CD14-positive monocyte (primary cell): ENCODE results near the gene SYTL5. TPM values are rescaled to one million over a fixed set of nuclear protein-coding genes. Genes with fewer than 3 reads are reported as not detected.

Source experiments
- DNase-seq, 3 donors: peaks; one replicate each; pipeline ENCODE4 v3.0.0-alpha.2; 2011 to 2022
- H2AFZ ChIP-seq: 2 replicates; pipeline ENCODE4 v1.6.0; 2012; ENCODE audit warnings: mild to moderate bottlenecking, low read depth, low read length, inconsistent platforms; ENCODE audit not compliant: insufficient read depth, poor library complexity, severe bottlenecking
- H3K27ac ChIP-seq, 2 donors: 1 replicate in 1 of 2; 2 replicates in 1 of 2; pipeline ENCODE4 v1.5.1; 2012 to 2013; ENCODE audit warnings: low read length in 2 of 2, control low read depth in 1 of 2, inconsistent platforms in 1 of 2, low read depth in 1 of 2, mild to moderate bottlenecking in 1 of 2
- H3K27me3 ChIP-seq, 2 donors: one replicate each; pipeline versions ENCODE4 v1.6.0 to v1.6.1; 2011 to 2013; ENCODE audit warnings: low read length in 2 of 2; ENCODE audit not compliant: control insufficient read depth in 2 of 2, insufficient read depth in 2 of 2
- H3K36me3 ChIP-seq, 2 donors: replicated peaks in 1 of 2; 1 replicate in 1 of 2; 2 replicates in 1 of 2; pipeline versions ENCODE4 v1.5.1 to v1.6.1; 2012 to 2013; ENCODE audit warnings: low read length in 2 of 2, control low read depth in 1 of 2, inconsistent platforms in 1 of 2, mild to moderate bottlenecking in 1 of 2; ENCODE audit not compliant: insufficient read depth in 2 of 2, control insufficient read depth in 1 of 2
- H3K4me1 ChIP-seq, 2 donors: 1 replicate in 1 of 2; 2 replicates in 1 of 2; pipeline versions ENCODE4 v1.5.1 to v1.6.1; 2012 to 2013; ENCODE audit warnings: low read length in 2 of 2, control low read depth in 1 of 2, inconsistent platforms in 1 of 2, mild to moderate bottlenecking in 1 of 2, moderate library complexity in 1 of 2; ENCODE audit not compliant: insufficient read depth in 2 of 2, control insufficient read depth in 1 of 2
- H3K4me2 ChIP-seq: replicated peaks from 2 replicates; pipeline ENCODE3; 2012; ENCODE audit warnings: low read length, moderate library complexity, mild to moderate bottlenecking; ENCODE audit not compliant: poor library complexity, severe bottlenecking; ENCODE audit errors: extremely low read depth
- H3K4me3 ChIP-seq, 3 experiments: fragments of 200-600 bp in 1 of 3; sonication (generic) in 1 of 3; replicated peaks in 1 of 3; 1 replicate in 2 of 3; 2 replicates in 1 of 3; pipeline ENCODE4 v1.5.1; 2011 to 2013; ENCODE audit warnings: low read length in 3 of 3, mild to moderate bottlenecking in 3 of 3, control low read depth in 2 of 3, low read depth in 2 of 3, inconsistent platforms in 1 of 3, moderate library complexity in 1 of 3
- H3K79me2 ChIP-seq: 2 replicates; pipeline ENCODE4 v1.6.0; 2012; ENCODE audit warnings: mild to moderate bottlenecking, control low read depth, inconsistent platforms, low read length, moderate library complexity; ENCODE audit not compliant: insufficient read depth
- H3K9ac ChIP-seq: 2 replicates; pipeline ENCODE4 v1.6.0; 2017; ENCODE audit warnings: low read length, mild to moderate bottlenecking; ENCODE audit not compliant: insufficient read depth, poor library complexity, severe bottlenecking
- H3K9me3 ChIP-seq, 2 donors: replicated peaks in 1 of 2; 1 replicate in 1 of 2; 2 replicates in 1 of 2; pipeline versions ENCODE4 v1.5.1 to v1.6.1; 2012 to 2013; ENCODE audit warnings: low read length in 2 of 2, control low read depth in 1 of 2; ENCODE audit not compliant: control insufficient read depth in 1 of 2, insufficient read depth in 1 of 2
- H4K20me1 ChIP-seq: 2 replicates; pipeline ENCODE4 v1.6.0; 2012; ENCODE audit warnings: mild to moderate bottlenecking, low read length, control low read depth, moderate library complexity; ENCODE audit not compliant: insufficient read depth
- H3K27ac Mint-ChIP-seq, 7 donors: one replicate each; pipeline ENCODE4 v1.8.0; 2020; ENCODE audit warnings: mild to moderate bottlenecking in 7 of 7, mixed read lengths in 7 of 7, moderate library complexity in 6 of 7, inconsistent platforms in 2 of 7
- H3K27me3 Mint-ChIP-seq, 3 donors: one replicate each; pipeline ENCODE4 v1.8.0; 2021 to 2022; ENCODE audit warnings: low read depth in 3 of 3, mild to moderate bottlenecking in 3 of 3, mixed read lengths in 3 of 3, moderate library complexity in 3 of 3, inconsistent platforms in 1 of 3
- H3K36me3 Mint-ChIP-seq, 2 donors: one replicate each; pipeline ENCODE4 v1.8.0; 2020; ENCODE audit warnings: mixed read lengths in 2 of 2, inconsistent platforms in 1 of 2, mild to moderate bottlenecking in 1 of 2
- H3K4me1 Mint-ChIP-seq: one replicate; pipeline ENCODE4 v1.8.0; 2020; ENCODE audit warnings: mild to moderate bottlenecking, mixed read lengths
- H3K4me3 Mint-ChIP-seq, 2 donors: one replicate each; pipeline ENCODE4 v1.8.0; 2020; ENCODE audit warnings: mild to moderate bottlenecking in 2 of 2, mixed read lengths in 2 of 2, moderate library complexity in 1 of 2
- H3K9me3 Mint-ChIP-seq, 7 donors: one replicate each; pipeline ENCODE4 v1.8.0; 2020 to 2022; ENCODE audit warnings: mixed read lengths in 7 of 7, mild to moderate bottlenecking in 6 of 7, moderate library complexity in 6 of 7, inconsistent platforms in 2 of 7
- intact Hi-C, 2 donors: fragments of 100-400 bp; cut with micrococcal nuclease; formaldehyde crosslinking; loops; one replicate each; pipeline versions ENCODE4 v1.15.0 to v1.15.1; 2023
- polyA plus RNA-seq, 3 donors: library from polyadenylated mRNA; depleted of rRNA in 1 of 3; unstranded in 2 of 3; stranded (reverse) in 1 of 3; fragments of 300-500 nt in 2 of 3; fragments of >200 nt in 1 of 3; fragmentation: Illumina TruSeq in 2 of 3; gene quantifications; 1 replicate in 2 of 3; 2 replicates in 1 of 3; pipeline ENCODE4 v1.2.3, GENCODE V29; 2012 to 2021
- TF ChIP-seq, protein P1 (sequence below): fragments of 200-600 bp; IDR thresholded peaks from one replicate; pipeline ENCODE4 v1.8.0; 2022; ENCODE audit warnings: antibody characterized with exemption, mild to moderate bottlenecking

SYTL5 gene
- polyA plus RNA-seq, 3 donors, result not detected

DNA sequence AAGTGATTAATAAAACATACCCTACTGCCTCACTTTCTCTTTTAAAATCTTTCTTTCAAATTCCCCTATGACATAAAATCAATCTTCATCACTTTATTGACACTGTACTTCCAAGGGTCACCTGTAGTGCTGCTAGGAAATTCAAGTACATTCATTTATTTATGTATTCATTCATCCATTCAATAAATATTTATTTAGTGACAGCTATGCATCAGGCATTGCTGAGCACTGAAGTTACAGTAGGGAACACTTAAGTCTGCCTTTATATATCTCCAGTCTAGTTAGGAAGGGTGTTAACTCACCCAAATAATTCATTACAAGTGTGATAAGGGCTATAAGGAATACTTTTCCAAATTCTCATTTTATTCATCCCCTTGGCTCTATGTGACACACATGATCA is 2.3 kb downstream of the SYTL5 start:
- no peak overlapping the region for H3K4me2 ChIP-seq
- H3K9me3 Mint-ChIP-seq, result peaks cover 0 to 2% (median 0%) of the 10 kb centered on the region in 7 donors
- TF ChIP-seq, protein P1, sequence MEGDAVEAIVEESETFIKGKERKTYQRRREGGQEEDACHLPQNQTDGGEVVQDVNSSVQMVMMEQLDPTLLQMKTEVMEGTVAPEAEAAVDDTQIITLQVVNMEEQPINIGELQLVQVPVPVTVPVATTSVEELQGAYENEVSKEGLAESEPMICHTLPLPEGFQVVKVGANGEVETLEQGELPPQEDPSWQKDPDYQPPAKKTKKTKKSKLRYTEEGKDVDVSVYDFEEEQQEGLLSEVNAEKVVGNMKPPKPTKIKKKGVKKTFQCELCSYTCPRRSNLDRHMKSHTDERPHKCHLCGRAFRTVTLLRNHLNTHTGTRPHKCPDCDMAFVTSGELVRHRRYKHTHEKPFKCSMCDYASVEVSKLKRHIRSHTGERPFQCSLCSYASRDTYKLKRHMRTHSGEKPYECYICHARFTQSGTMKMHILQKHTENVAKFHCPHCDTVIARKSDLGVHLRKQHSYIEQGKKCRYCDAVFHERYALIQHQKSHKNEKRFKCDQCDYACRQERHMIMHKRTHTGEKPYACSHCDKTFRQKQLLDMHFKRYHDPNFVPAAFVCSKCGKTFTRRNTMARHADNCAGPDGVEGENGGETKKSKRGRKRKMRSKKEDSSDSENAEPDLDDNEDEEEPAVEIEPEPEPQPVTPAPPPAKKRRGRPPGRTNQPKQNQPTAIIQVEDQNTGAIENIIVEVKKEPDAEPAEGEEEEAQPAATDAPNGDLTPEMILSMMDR, result no peak

DNA sequence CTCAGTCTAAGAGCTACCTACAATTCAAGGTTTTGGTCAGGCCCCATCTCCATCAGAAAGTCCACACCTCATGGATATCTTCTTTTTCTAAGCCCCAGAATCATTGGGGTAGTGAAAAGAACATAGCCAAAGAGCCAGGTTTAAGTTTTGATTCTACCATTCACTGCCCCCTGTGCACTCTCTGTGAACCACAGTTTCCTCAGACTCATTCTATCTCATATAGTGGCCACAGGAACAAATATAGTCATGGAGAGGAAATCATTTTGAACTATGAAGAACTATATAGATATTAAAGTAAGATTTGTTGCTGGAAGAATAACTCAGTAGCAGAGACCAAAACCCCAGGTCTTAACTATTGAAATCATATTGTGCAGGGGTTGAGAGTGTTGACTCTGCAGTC is 3.3 kb downstream of the SYTL5 start:
- Histone ChIP-seq H3K27ac (no peak overlapping the region), H3K4me3 (no peak overlapping the region), H3K4me2 (no peak overlapping the region), H3K9me3 (no peaks in the 10 kb centered on the region), H3K9ac (no peak overlapping the region), H2AFZ (no peak overlapping the region), H3K27me3 (no peaks in the 10 kb centered on the region), H3K79me2 (no peaks in the 10 kb centered on the region), H3K4me1 (no peaks in the 10 kb centered on the region), H4K20me1 (no peaks in the 10 kb centered on the region), H3K36me3 (no peaks in the 10 kb centered on the region)
- H3K36me3 Mint-ChIP-seq, result no peaks in the 10 kb centered on the region
- H3K27ac Mint-ChIP-seq, result no peak overlapping the region
- intact Hi-C loops, result no loop called here
- TF ChIP-seq, protein P1, result no peak
- H3K27me3 Mint-ChIP-seq, result no peaks in the 10 kb centered on the region
- H3K9me3 Mint-ChIP-seq, result peaks cover 0 to 2% (median 0%) of the 10 kb centered on the region in 7 donors
- no peak for DNase-seq
- no peaks in the 10 kb centered on the region for H3K4me1 Mint-ChIP-seq
- H3K4me3 Mint-ChIP-seq, result no peak overlapping the region

More for the DNA sequence above, 2.3 kb downstream of the SYTL5 start:
- intact Hi-C loops, result no loop called here
- no peaks in the 10 kb centered on the region for H3K36me3 Mint-ChIP-seq
- no peak overlapping the region for H3K27ac Mint-ChIP-seq
- Histone ChIP-seq H3K27ac (no peak overlapping the region), H3K4me3 (no peak overlapping the region), H3K9ac (no peak overlapping the region), H3K36me3 (no peaks in the 10 kb centered on the region), H2AFZ (no peak overlapping the region), H3K27me3 (no peaks in the 10 kb centered on the region), H3K9me3 (no peaks in the 10 kb centered on the region), H4K20me1 (no peaks in the 10 kb centered on the region), H3K79me2 (no peaks in the 10 kb centered on the region), H3K4me1 (no peaks in the 10 kb centered on the region)
- no peak for DNase-seq
- no peak overlapping the region for H3K4me3 Mint-ChIP-seq
- H3K4me1 Mint-ChIP-seq, result no peaks in the 10 kb centered on the region
- H3K27me3 Mint-ChIP-seq, result peaks cover 0 to 1% (median 0%) of the 10 kb centered on the region in 3 donors
